Smooth muscle cell of bladder (primary cell): ENCODE measurements around the gene MYH1. TPM values are rescaled to one million over a fixed set of nuclear protein-coding genes. Genes with fewer than 3 reads are reported as not detected.

Experiments used
- total RNA-seq: library from RNA; depleted of rRNA; stranded (reverse); fragments of >200 nt; gene quantifications from 2 replicates; pipeline ENCODE4 v1.2.3, GENCODE V29; 2014

MYH1 gene
- total RNA-seq: 0.09 TPM in 1 of 2 replicates, not detected in the other

GRCh38 chr17:10518271-10519037, at the start of gene MYH1:
TSS of gene MYH1 (minus strand) at chr17:10518542. CDS start at chr17:10516642, 1,900 bp downstream.

GRCh38 chr17:10549096-10549842, 30.9 kb upstream of the MYH1 start, which contains the start of gene MYH2:
TSS of gene MYH2 (minus strand) at chr17:10549658. CDS start at chr17:10547920, 1,738 bp downstream.

GRCh38 chr17:10469459-10469858, 48.9 kb downstream of the MYH1 start, which contains the start of gene MYH4:
TSS of gene MYH4 (minus strand) at chr17:10469559. CDS start at chr17:10466745, 2,814 bp downstream.

Other genes with a start within 250 kb of the MYH1 start
- gene MYH13, start 145.5 kb downstream of the MYH1 start, total RNA-seq: under 0.01 and 0.09 TPM in 2 replicates
- under 0.01 TPM in 1 of 2 replicates, not detected in the other for gene MYH8, start 96.6 kb downstream of the MYH1 start, total RNA-seq
- gene MYH4, start 49.0 kb downstream of the MYH1 start, total RNA-seq: not detected in 2 replicates
- gene MYH2, start 31.1 kb upstream of the MYH1 start, total RNA-seq: under 0.01 and 0.46 TPM in 2 replicates
- gene MYH3, start 138.8 kb upstream of the MYH1 start, total RNA-seq: 0.43 and 1.1 TPM in 2 replicates
- gene SCO1, start 179.0 kb upstream of the MYH1 start, total RNA-seq: 20.8 and 27.8 TPM in 2 replicates
- 14.6 and 19.5 TPM in 2 replicates for gene ADPRM, start 179.1 kb upstream of the MYH1 start, total RNA-seq
- 2.4 and 3.8 TPM in 2 replicates for gene TMEM220, start 211.5 kb upstream of the MYH1 start, total RNA-seq